Motor neuron (in vitro differentiated cells): Measurements from ENCODE around the gene CDH12. TPM values are rescaled to one million over a fixed set of nuclear protein-coding genes. Genes with fewer than 3 reads are reported as not detected.
"Not testable (repeated sequence)": the region's sequence is repeated elsewhere in the genome, so short reads cannot be mapped to it uniquely, and the experiment has no call there.

ENCODE experiments used
- ATAC-seq, 8 experiments: fragments of 200-7000 bp; cut with Tn5 transposase; replicated peaks in 6 of 8; 2 replicates each; pipeline ENCODE4 v1.8.0; 2021; ENCODE audit warnings: mild to moderate bottlenecking in 8 of 8, moderate library complexity in 8 of 8
- H3K27ac ChIP-seq, 2 donors: fragments of 250-450 bp; sonication (Bioruptor Pico); 2 replicates each; pipeline ENCODE4 v1.9.0; 2021; ENCODE audit warnings: antibody characterized with exemption in 2 of 2, mild to moderate bottlenecking in 2 of 2, moderate library complexity in 1 of 2
- H3K4me1 ChIP-seq, 2 donors: fragments of 250-450 bp; sonication (Bioruptor Pico); replicated peaks in 1 of 2; 2 replicates each; pipeline ENCODE4 v1.6.1; 2021; ENCODE audit warnings: antibody characterized with exemption in 2 of 2, mild to moderate bottlenecking in 2 of 2, moderate library complexity in 1 of 2
- H3K4me3 ChIP-seq, 5 donors: fragments of 250-450 bp; sonication (Bioruptor Pico); 2 replicates each; pipeline ENCODE4 v1.9.0; 2021; ENCODE audit warnings: antibody characterized with exemption in 5 of 5, mild to moderate bottlenecking in 5 of 5, moderate library complexity in 4 of 5
- WGBS, 10 experiments: fragments of 450-650 bp; shearing (Covaris generic); methylation state at CpG; one replicate each; pipeline ENCODE4 v1.0.0; 2022; 5-methylcytosine and 5-hydroxymethylcytosine counted together
- in situ Hi-C, 9 experiments: fragments of 400-800 bp; cut with MboI; loops; one replicate each; pipeline ENCODE4 v1.15.0; 2021; ENCODE audit warnings: low sequenced_read_pairs in 9 of 9, low pct_unique_long_range_greater_than_20kb in 2 of 9; ENCODE audit not compliant: unreplicated experiment in 9 of 9
- total RNA-seq, 8 experiments: library from RNA; unstranded; fragments of 300-600 nt; gene quantifications; 2 replicates each; pipeline versions ENCODE4 v1.2.3 to v1.2.4, GENCODE V29; 2022

CDH12 gene
- total RNA-seq, 8 experiments from 2014 or later = 1.6 to 30.5 (median 23.7) TPM; not detected in 3

DNA sequence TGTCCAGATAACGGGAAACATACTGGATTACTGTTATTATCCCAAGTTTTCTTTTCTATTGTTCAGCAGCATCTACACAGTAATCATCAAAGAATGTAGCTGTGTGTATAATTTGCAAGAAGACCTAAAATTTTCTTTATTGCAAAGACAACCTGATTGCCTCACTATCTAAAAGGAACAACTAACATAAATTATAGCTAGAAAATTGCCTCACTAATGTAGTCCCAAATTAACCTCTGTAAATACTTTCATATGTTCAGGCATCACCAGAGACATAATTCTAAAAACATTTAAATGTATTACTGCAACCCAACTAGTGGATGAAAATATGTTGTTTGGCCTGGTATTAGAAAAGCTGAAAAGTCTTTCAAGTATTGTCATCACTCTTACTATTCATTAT, 275.4 kb downstream of the CDH12 start:
- Histone ChIP-seq H3K27ac (no peak overlapping the region), H3K4me1 (no peaks in the 10 kb centered on the region), H3K4me3 (no peak overlapping the region)
- peak in 1 of 8 experiments; percentile 28 for ATAC-seq
- WGBS, 10 experiments = 0 to 100% (median 51%) methylated on average over 1 of the region's 1 CpG; no CpG with 5 or more reads in 2 of the 10 experiments
- in situ Hi-C loops = no loop called here

DNA sequence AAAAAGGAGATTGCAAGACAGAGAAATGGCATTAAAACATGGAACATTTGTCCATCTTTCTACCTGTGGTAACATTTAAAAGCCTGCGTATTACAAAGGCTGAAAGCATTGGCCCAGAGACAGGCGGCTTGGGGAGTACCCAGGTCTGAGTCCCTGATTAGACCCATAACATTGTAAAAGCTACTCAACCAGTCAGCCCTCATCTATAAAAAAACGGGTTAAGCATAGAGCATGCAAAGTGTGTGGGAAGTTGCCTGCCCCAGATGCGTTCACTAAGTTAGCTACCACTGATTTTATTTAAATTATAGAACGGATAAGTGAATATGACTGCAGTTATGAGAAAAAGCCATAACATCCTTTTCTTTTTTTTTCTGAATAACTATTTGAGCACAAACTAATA, 276.1 kb downstream of the CDH12 start:
- WGBS, 10 experiments = 33 to 92% (median 60%) methylated on average over 2 to 5 of the region's 5 CpGs; no CpG with 5 or more reads in 2 of the 10 experiments
- ATAC-seq = no peak
- no peaks in the 10 kb centered on the region for H3K4me1 ChIP-seq
- no peak overlapping the region for H3K4me3 ChIP-seq
- H3K27ac ChIP-seq = no peak overlapping the region
- in situ Hi-C loops = no loop called here

- ATAC-seq = no peak
- Histone ChIP-seq H3K27ac (no peak overlapping the region), H3K4me1 (no peaks in the 10 kb centered on the region), H3K4me3 (no peak overlapping the region)
- in situ Hi-C loops = no loop called here
Measured at GRCh38 chr5:22572941-22573340, 280.2 kb downstream of the CDH12 start.

DNA sequence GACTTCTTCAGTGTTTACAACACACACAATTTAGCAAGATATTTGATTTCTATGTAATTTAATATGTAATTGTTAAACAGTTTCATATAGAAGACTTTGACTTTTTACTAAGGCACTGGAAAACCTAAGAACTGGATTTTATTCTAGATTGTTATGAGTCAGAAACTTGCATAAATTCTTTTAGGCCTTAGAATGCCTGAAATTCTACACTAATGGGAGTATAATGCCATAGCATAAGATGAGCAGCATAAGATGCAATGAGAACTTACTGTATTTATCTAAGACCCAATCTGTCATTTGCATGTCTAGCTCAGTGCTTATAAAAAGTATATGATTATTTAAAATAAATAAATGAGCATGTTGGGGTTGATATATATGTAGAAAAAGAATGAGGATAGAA, 285.2 kb downstream of the CDH12 start:
- in situ Hi-C loops = no loop called here

GRCh38 chr5:22560147-22560546, 293.0 kb downstream of the CDH12 start:
- 0 to 100% (median 75%) methylated on average over 1 to 3 of the region's 3 CpGs; no CpG with 5 or more reads in 1 of the 10 experiments for WGBS, 10 experiments
- Histone ChIP-seq H3K4me3 (no peak overlapping the region), H3K27ac (no peak overlapping the region), H3K4me1 (peaks cover 0 to 2% of the 10 kb centered on the region in 2 donors)
- peak in 3 of 8 experiments; percentile 74 to 95 (median 94) for ATAC-seq
- in situ Hi-C loops = no loop called here

More for the DNA sequence above, 285.2 kb downstream of the CDH12 start:
- no peak for ATAC-seq
- Histone ChIP-seq H3K4me1 (peaks cover 0 to 6% of the 10 kb centered on the region in 2 donors), H3K27ac (no peak overlapping the region), H3K4me3 (no peak overlapping the region)

GRCh38 chr5:22557251-22557650, 295.9 kb downstream of the CDH12 start:
- Histone ChIP-seq H3K4me3 (no peak overlapping the region), H3K27ac (no peak overlapping the region), H3K4me1 (no peaks in the 10 kb centered on the region)
- ATAC-seq = no peak
- WGBS, 10 experiments = 29 to 100% (median 88%) methylated on average over 1 to 6 of the region's 6 CpGs
- in situ Hi-C loops = no loop called here

GRCh38 chr5:22554475-22554874, 298.7 kb downstream of the CDH12 start:
- ATAC-seq = peak in 3 of 8 experiments; percentile 49 to 73 (median 55)
- in situ Hi-C loops = no loop called here
- H3K4me1 ChIP-seq = no peaks in the 10 kb centered on the region
- no peak overlapping the region for H3K4me3 ChIP-seq
- no peak overlapping the region for H3K27ac ChIP-seq

GRCh38 chr5:22549876-22550671, 303.1 kb downstream of the CDH12 start:
- no peak for ATAC-seq
- Histone ChIP-seq H3K4me1 (no peaks in the 10 kb centered on the region), H3K27ac (no peak overlapping the region), H3K4me3 (no peak overlapping the region)
- in situ Hi-C loops = no loop called here
- 7 to 97% (median 80%) methylated on average over 2 to 4 of the region's 4 CpGs for WGBS, 10 experiments

DNA sequence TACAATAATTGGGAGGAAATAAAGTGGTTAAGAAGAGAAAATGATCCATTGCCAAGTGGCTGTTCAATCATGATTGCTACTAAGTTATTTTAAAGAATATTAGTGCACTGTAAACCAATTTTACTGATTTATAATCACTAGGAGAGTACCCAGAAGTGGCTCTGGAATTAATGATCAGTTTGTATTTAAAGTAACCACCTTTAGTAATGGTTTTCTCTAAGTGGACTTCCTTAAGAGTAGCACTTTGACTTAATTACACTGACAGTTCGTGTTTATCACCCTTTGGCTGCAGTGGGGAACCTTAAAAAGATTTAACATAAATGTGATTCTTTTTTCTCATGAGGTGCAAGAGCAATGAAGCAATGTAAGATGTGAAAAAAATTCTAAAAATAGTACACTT, 310.8 kb downstream of the CDH12 start:
- WGBS, 10 experiments = 0 to 88% (median 26%) methylated on average over 1 of the region's 1 CpG; no CpG with 5 or more reads in 2 of the 10 experiments
- no peak overlapping the region for H3K4me3 ChIP-seq
- H3K4me1 ChIP-seq = peaks cover 7 to 20% of the 10 kb centered on the region in 2 donors
- H3K27ac ChIP-seq = no peak overlapping the region
- ATAC-seq = peak in 5 of 8 experiments; percentile 33 to 81 (median 54)
- in situ Hi-C loops = no loop called here

GRCh38 chr5:22541037-22541436, 312.1 kb downstream of the CDH12 start:
- ATAC-seq = peak in 2 of 8 experiments; percentile 23 to 24
- WGBS, 10 experiments = 0 to 70% (median 13%) methylated on average over 1 of the region's 1 CpG; no CpG with 5 or more reads in 7 of the 10 experiments
- Histone ChIP-seq H3K4me3 (no peak overlapping the region), H3K27ac (no peak overlapping the region), H3K4me1 (peaks cover 7 to 20% of the 10 kb centered on the region in 2 donors)
- in situ Hi-C loops = no loop called here

GRCh38 chr5:22539762-22540161, 313.4 kb downstream of the CDH12 start:
- WGBS, 10 experiments = 0 to 90% (median 83%) methylated on average over 1 of the region's 1 CpG; no CpG with 5 or more reads in 2 of the 10 experiments
- Histone ChIP-seq H3K4me1 (peaks cover 7 to 20% of the 10 kb centered on the region in 2 donors), H3K4me3 (no peak overlapping the region), H3K27ac (no peak overlapping the region)
- in situ Hi-C loops = no loop called here
- ATAC-seq = no peak

DNA sequence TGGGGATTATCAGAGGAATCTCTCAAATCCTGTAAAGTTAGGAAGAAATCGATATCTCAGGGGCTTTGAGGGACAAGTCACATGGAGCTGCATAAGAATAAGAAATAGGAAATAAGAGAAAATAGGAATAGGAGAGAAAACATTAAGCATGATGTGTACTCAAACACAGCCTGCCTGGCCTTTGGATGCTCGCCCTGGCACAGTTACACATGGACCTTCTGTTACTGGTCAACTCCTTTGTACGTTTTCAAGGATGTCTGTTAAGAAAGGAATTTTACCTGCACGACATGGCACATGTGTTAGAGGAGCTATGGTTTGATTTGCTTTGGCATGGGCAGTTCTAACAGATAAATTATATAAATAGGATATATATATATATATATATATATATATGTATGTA, 321.2 kb downstream of the CDH12 start:
- no peaks in the 10 kb centered on the region for H3K4me1 ChIP-seq
- WGBS, 10 experiments = 0 to 100% (median 60%) methylated on average over 1 to 4 of the region's 4 CpGs; no CpG with 5 or more reads in 4 of the 10 experiments
- in situ Hi-C loops = no loop called here
- ATAC-seq = no peak
- H3K27ac ChIP-seq = no peak overlapping the region
- H3K4me3 ChIP-seq = no peak overlapping the region

DNA sequence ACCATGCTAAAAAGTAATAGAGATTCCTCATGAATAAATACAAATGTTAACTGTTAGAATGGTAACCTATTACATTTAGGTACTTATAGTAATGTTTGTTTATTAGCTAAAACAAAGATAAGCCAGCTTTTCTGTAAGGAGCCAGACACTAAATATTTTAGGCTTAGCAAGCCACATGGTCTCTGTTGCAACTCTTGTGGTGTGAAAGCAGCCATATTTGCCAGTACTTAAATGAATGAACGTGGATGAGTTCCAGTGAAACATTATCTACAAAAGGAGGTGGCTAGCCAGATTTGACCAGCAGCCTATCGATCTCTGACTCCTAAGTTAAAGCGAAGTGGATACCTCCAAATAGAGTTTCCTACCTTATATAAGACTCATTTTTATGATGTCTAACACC, 331.6 kb downstream of the CDH12 start:
- in situ Hi-C loops = no loop called here
- 22 to 91% (median 56%) methylated on average over 1 to 3 of the region's 3 CpGs; no CpG with 5 or more reads in 2 of the 10 experiments for WGBS, 10 experiments
- peaks cover 1% of the 10 kb centered on the region in 2 donors for H3K4me1 ChIP-seq

DNA sequence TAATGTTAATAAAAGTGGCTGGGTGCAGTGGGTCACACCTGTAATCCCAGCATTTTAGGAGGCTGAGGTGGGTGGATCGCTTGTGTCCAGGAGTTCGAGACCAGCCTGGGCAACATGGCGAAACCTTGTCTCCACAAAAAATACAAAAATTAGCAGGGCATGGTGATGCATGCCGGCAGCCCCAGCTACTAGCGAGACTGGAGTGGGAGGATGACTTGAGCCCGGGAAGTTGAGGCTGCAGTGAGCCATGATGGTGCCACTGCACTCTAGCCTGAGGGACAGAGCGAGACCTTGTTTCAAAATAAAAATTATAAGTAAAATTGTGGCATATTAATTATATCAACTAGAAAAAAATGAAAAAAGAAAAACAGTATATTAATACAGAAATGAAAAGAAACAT, 336.6 kb downstream of the CDH12 start:
- H3K4me3 ChIP-seq, ATAC-seq, H3K27ac ChIP-seq, in situ Hi-C loops, H3K4me1 ChIP-seq: not testable (repeated sequence)
- WGBS, 10 experiments = 35 to 100% (median 73%) methylated on average over 1 to 7 of the region's 7 CpGs; no CpG with 5 or more reads in 1 of the 10 experiments

More for the DNA sequence above, 331.6 kb downstream of the CDH12 start:
- Histone ChIP-seq H3K27ac (no peak overlapping the region), H3K4me3 (no peak overlapping the region)
- no peak for ATAC-seq
